RWPE2 (cell line): Measurements from ENCODE around the gene APIP.
"Not testable (repeated sequence)": the region's sequence is repeated elsewhere in the genome, so short reads cannot be mapped to it uniquely, and the experiment has no call there.

Source experiments
- ATAC-seq: fragments of 200-7000 bp; cut with Tn5 transposase; 3 replicates; pipeline ENCODE4 v1.9.1; 2021; ENCODE audit warnings: low read depth
- DNase-seq: peaks from one replicate; pipeline ENCODE4 v3.0.0-alpha.2; 2020; ENCODE audit warnings: low spot score
- H3K27ac ChIP-seq: fragments of 450-650 bp; 2 replicates; pipeline ENCODE4 v1.5.1; 2017; ENCODE audit warnings: mild to moderate bottlenecking; ENCODE audit not compliant: poor library complexity, severe bottlenecking
- H3K27me3 ChIP-seq: fragments of 250-450 bp; sonication (Bioruptor Pico); 2 replicates; pipeline ENCODE4 v1.5.1; 2021; ENCODE audit warnings: mild to moderate bottlenecking, moderate library complexity; ENCODE audit not compliant: insufficient read depth, poor library complexity, severe bottlenecking
- H3K36me3 ChIP-seq: fragments of 250-450 bp; sonication (Bioruptor Pico); 2 replicates; pipeline ENCODE4 v1.5.1; 2020; ENCODE audit warnings: low read depth, mild to moderate bottlenecking, moderate library complexity
- H3K4me1 ChIP-seq: fragments of 250-450 bp; sonication (Bioruptor Pico); 2 replicates; pipeline ENCODE4 v1.5.1; 2021; ENCODE audit warnings: mild to moderate bottlenecking, moderate library complexity; ENCODE audit not compliant: insufficient read depth, poor library complexity, severe bottlenecking
- H3K4me3 ChIP-seq: fragments of 250-450 bp; sonication (Bioruptor Pico); 2 replicates; pipeline ENCODE4 v1.5.1; 2021; ENCODE audit warnings: mild to moderate bottlenecking, moderate library complexity; ENCODE audit not compliant: severe bottlenecking
- H3K9me3 ChIP-seq: fragments of 250-450 bp; sonication (Bioruptor Pico); 2 replicates; pipeline ENCODE4 v1.5.1; 2021; ENCODE audit warnings: mild to moderate bottlenecking, moderate library complexity; ENCODE audit not compliant: severe bottlenecking
- TF ChIP-seq, protein P1 (sequence below): fragments of 450-650 bp; IDR thresholded peaks from one replicate; pipeline ENCODE4 v1.5.1; 2017; ENCODE audit warnings: mild to moderate bottlenecking, moderate library complexity; ENCODE audit not compliant: poor library complexity, severe bottlenecking

Gene APIP

DNA sequence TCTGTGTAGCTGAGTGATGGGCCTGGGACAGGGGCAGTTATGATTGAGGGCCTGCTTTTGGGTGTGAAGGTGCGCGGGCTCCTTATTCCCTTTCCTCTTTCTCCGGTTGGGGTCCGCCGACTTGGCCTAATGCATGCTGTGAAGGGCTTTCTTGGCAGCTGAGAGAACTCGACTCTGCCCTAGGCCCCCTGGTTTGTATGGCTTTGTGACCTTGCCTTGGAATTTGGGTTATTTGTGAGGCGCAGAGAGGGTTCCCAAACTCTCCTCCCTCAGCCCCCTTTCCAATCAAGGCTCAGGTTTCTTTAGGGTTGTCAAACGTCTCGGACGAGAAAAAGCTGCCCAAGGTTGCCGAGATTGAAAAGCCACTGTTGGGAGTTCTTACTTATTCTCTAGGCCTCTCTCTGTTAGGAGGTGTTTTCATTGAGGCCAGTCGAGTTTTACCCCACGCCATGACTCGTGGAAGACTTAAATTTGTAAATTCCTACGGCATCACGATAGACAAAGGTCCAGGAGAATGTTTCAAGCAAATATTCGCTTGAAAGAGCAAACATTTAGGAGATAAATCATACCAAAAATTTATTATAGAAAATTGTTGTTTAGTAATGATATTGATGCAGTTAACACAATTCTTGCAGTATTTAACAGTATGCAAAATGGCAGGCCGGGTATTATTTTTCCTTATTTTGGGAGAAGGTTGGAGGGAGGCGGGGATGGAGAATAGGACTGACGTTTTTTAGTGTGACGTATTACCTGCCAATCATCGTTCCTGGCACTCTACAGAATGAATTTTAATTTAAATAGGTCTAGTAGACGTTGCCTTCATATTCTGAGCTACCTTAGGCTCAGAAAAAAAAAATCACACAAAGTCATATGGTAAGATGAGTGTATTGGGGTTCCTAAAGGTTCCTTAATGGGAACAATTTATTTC is 928 bp upstream of the APIP start:
- Histone ChIP-seq H3K36me3 (peaks cover 24% of the 10 kb centered on the region), H3K9me3 (no peaks in the 10 kb centered on the region), H3K27ac (peak overlapping the region; percentile 88), H3K27me3 (no peaks in the 10 kb centered on the region), H3K4me1 (no peaks in the 10 kb centered on the region), H3K4me3 (peak overlapping the region; percentile 76)
- TF ChIP-seq, protein P1, sequence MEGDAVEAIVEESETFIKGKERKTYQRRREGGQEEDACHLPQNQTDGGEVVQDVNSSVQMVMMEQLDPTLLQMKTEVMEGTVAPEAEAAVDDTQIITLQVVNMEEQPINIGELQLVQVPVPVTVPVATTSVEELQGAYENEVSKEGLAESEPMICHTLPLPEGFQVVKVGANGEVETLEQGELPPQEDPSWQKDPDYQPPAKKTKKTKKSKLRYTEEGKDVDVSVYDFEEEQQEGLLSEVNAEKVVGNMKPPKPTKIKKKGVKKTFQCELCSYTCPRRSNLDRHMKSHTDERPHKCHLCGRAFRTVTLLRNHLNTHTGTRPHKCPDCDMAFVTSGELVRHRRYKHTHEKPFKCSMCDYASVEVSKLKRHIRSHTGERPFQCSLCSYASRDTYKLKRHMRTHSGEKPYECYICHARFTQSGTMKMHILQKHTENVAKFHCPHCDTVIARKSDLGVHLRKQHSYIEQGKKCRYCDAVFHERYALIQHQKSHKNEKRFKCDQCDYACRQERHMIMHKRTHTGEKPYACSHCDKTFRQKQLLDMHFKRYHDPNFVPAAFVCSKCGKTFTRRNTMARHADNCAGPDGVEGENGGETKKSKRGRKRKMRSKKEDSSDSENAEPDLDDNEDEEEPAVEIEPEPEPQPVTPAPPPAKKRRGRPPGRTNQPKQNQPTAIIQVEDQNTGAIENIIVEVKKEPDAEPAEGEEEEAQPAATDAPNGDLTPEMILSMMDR = no peak
- peak; percentile 49 for DNase-seq
- peak; percentile 40 for ATAC-seq

DNA sequence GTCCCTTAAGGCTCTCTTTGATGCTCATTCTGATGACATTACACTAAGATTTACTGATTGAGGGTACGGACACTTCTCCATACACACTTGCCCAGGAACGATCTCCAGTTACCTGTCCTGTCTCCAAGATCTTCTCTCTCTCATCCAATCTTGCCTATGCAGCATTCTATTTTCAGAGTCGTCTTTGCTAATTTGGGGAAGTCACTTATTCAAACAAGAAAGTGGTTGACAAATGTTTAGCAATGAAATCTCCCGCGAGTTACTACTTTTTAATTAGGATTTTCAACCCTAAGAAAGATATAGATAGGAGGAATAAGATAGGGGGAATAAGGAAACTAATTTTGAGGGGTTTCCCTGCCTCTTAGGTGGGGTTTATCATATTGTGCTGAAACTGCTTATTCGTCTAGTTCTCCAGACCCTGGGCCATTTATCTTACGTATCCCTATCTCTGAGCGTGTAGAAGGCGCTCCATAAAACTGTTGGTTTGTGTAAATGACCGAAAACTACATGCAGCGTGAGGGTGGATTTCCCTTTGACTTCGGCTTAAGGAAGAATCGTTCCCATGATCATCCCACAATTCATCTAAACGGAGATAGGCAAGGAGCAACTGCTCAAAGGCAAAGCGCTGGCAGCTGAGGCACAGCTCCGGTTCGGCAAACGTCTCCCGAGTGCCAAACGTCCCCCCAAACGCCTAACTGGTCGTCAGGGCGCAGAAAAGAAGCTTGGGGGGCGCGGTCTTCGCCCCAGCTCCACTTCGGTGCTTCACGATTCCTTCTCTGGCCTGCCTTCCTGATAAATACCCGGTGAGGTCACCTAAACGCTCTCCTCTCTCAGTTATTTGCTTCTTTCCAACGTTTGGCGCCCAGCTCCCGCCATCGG is 804 bp downstream of the APIP start:
- Histone ChIP-seq H3K27me3 (no peaks in the 10 kb centered on the region), H3K36me3 (peaks cover 19% of the 10 kb centered on the region; the same call in 1 of the 2 replicates), H3K27ac (peak overlapping the region; percentile 88), H3K4me1 (no peaks in the 10 kb centered on the region), H3K9me3 (no peaks in the 10 kb centered on the region), H3K4me3 (peak overlapping the region; percentile 76)
- TF ChIP-seq, protein P1 = no peak
- peak; percentile 2; the same call in 2 of the 3 replicates for ATAC-seq
- DNase-seq = no peak

DNA sequence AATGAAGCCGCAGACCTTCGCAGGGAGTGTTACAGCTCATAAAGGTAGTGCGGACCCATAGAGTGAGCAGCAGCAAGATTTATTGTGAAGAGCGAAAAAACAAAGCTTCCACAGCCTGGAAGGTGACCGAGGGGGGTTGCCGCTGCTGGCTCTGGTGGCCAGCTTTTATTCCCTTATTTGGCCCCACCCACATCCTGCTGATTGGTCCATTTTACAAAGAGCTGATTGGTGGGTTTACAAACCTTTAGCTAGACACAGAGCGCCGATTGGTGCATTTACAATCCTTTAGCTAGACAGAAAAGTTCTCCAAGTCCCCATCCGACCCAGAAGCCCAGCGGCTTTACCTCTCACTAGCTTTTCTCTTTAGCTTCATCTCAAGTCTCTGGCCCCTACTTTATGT is 2.6 kb downstream of the APIP start:
- not testable (repeated sequence) for H3K27ac ChIP-seq, H3K4me3 ChIP-seq, H3K4me1 ChIP-seq, H3K36me3 ChIP-seq, H3K27me3 ChIP-seq, DNase-seq, H3K9me3 ChIP-seq, ATAC-seq

DNA sequence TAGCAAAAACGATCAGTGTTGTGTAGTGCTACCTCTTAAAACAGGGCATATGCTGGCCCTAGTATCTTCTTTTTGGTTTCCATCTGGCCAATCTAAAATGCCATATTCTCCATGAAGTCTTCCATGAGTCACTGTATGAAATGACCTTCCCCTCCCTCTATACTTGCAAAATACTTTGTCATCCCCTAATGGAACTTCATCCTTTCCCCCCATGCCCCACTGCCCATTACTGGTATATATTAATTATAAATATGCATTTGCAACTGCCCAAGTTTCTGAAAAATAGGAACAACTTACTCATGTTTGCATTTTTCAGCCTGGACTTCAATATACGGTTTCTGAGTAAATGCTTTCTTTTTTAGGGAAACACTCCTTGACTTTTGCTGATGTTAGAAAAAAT is 4.5 kb downstream of the APIP start:
- TF ChIP-seq, protein P1 = no peak
- Histone ChIP-seq H3K27me3 (no peaks in the 10 kb centered on the region), H3K4me3 (no peak overlapping the region), H3K36me3 (peaks cover 6% of the 10 kb centered on the region; the same call in 1 of the 2 replicates), H3K4me1 (no peaks in the 10 kb centered on the region), H3K9me3 (no peaks in the 10 kb centered on the region), H3K27ac (no peak overlapping the region)
- no peak for DNase-seq
- ATAC-seq = no peak

DNA sequence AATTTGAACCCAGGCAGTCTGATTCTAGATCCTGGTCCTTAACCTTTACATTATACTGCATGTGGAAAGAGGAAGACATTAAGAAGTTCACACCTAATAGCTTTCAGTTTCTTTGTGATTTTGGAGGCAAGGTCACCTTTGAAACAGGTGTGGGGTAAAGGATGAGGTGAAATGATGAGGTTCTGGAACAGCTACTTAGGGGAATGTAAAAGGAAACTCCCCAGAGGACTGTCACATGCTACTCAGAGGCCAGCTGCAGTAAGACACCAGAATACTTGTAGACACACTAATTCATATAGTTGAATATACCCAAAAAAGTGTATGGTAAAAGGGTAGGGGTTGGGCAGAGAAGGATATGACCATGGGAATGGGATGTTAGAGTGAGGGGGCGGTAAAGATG is 5.4 kb downstream of the APIP start:
- ATAC-seq (no peak), DNase-seq (no peak)
- H3K4me3 ChIP-seq = no peak overlapping the region
- peaks cover 6% of the 10 kb centered on the region; the same call in 1 of the 2 replicates for H3K36me3 ChIP-seq
- TF ChIP-seq, protein P1 = no peak
- H3K27ac ChIP-seq = no peak overlapping the region
- no peaks in the 10 kb centered on the region for H3K27me3 ChIP-seq
- H3K4me1 ChIP-seq = no peaks in the 10 kb centered on the region
- H3K9me3 ChIP-seq = no peaks in the 10 kb centered on the region
